Mucosa of stomach (tissue), 1 donor: ENCODE data around the gene DDX1.

ENCODE experiments used
- H3K27me3 ChIP-seq: one replicate; pipeline ENCODE4 v1.7.0; 2013; ENCODE audit warnings: mild to moderate bottlenecking, low read length; ENCODE audit not compliant: control insufficient read depth, insufficient read depth
- H3K36me3 ChIP-seq: one replicate; pipeline ENCODE4 v1.7.0; 2013; ENCODE audit warnings: low read length; ENCODE audit not compliant: control insufficient read depth, insufficient read depth
- H3K4me1 ChIP-seq: one replicate; pipeline ENCODE4 v1.7.0; 2013; ENCODE audit warnings: mild to moderate bottlenecking, low read length; ENCODE audit not compliant: control insufficient read depth, insufficient read depth
- H3K4me3 ChIP-seq: one replicate; pipeline ENCODE4 v1.7.0; 2013; ENCODE audit warnings: low read length
- H3K9ac ChIP-seq: one replicate; pipeline ENCODE4 v1.7.0; 2013; ENCODE audit warnings: mild to moderate bottlenecking, low read length, moderate library complexity
- H3K9me3 ChIP-seq: one replicate; pipeline ENCODE4 v1.7.0; 2013; ENCODE audit warnings: mild to moderate bottlenecking, low read length, moderate library complexity; ENCODE audit not compliant: control insufficient read depth
- donor health status: Pancreatic carcinoma.

Gene DDX1

DNA sequence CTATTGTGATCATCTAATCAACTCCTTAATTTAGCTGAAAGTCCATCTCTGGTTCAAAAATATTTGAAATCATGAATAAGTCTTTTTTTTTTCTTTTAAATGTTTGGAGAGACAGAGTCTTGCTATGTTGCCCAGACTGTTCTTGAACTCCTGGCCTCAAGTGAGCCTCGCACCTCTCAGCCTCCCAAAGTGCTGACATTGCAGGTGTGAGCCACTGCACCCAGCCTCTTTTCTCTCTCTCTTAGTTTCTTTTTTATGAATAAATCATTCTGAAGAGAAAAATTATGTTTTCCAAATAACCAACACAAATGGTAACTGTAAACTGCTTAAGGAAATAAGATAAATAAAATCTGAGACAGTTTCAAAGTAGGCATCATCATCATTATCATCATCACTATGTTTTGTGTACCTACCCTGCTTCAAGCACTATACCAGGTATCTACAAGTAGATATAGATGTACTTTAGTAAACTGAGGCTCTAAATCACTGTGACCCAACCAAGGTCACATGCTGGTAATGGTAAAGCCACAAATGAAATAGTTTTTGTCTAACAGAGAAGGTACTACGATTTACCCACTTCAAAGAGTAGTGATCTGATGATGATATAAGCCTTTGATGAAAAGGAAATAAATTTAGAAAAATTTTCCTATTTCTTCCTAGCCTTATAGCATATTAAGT, 25.5 kb upstream of the DDX1 start:
- Histone ChIP-seq H3K27me3 (no peaks in the 10 kb centered on the region), H3K4me1 (no peaks in the 10 kb centered on the region), H3K9me3 (no peaks in the 10 kb centered on the region), H3K4me3 (no peak overlapping the region), H3K36me3 (no peaks in the 10 kb centered on the region), H3K9ac (no peak overlapping the region)

DNA sequence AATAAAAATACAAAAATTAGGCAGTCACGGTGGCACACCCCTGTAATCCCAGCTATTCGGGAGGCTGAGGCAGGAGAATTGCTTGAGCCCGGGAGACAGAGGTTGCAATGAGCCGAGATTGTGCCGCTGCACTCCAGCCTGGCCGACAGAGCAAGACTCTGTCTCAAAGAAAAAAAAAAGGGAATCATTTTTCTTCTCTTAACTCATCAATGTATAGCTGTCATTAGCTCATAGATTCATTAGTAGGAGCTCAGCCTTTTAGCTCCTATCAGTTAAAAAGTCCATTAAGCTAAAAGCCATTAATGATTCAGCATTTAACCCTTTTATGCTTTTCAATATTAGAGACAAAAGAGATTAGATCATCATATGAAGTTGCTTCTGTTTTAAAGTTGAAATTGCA, 24.8 kb upstream of the DDX1 start:
- Histone ChIP-seq H3K9me3 (no peaks in the 10 kb centered on the region), H3K4me1 (no peaks in the 10 kb centered on the region), H3K9ac (no peak overlapping the region), H3K4me3 (no peak overlapping the region), H3K36me3 (no peaks in the 10 kb centered on the region), H3K27me3 (no peaks in the 10 kb centered on the region)

DNA sequence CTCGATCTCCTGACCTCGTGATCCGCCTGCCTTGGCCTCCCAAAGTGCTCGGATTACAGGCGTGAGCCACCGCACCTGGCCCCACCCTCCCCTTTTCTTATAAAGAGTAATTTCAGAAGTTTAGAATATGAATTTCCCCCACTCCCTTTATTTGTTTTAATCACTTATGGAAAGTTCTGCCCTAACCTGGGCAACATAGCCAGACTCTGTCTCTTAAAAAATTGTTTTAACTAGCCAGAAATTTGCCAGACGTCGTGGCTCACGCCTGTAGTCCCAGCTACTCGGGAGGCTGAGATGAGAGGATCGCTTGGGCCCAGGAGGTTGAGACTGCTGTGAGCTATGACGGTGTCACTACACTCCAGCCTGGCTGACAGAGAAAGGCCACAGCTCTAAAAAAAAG, 22.8 kb upstream of the DDX1 start:
- no peak overlapping the region for H3K9ac ChIP-seq
- H3K27me3 ChIP-seq, result no peaks in the 10 kb centered on the region
- no peak overlapping the region for H3K4me3 ChIP-seq
- no peaks in the 10 kb centered on the region for H3K36me3 ChIP-seq
- H3K4me1 ChIP-seq, result no peaks in the 10 kb centered on the region
- no peaks in the 10 kb centered on the region for H3K9me3 ChIP-seq

DNA sequence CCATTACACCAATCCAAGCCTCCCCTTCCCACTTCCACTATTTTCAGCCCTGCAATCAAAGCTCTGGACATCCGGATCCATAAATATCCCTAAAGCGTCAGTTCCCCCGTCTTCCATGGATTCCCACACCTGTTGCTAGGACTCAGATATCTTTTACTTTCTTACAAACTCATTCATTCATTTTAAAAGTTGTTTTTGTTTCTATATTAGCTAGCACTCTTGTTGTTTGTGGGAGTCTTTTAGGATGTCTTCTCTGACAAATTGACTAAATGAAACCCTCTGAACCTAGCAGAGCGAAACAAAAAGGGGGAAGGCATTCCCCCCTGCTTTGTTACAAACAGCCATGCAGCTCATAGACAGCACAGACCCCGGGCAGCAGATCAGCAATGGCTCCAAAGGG, 21.6 kb upstream of the DDX1 start:
- no peaks in the 10 kb centered on the region for H3K9me3 ChIP-seq
- no peak overlapping the region for H3K4me3 ChIP-seq
- H3K9ac ChIP-seq, result no peak overlapping the region

GRCh38 chr2:15571729-15572128, 19.9 kb upstream of the DDX1 start:
- Histone ChIP-seq H3K4me3 (no peak overlapping the region), H3K9ac (no peak overlapping the region), H3K4me1 (no peaks in the 10 kb centered on the region), H3K9me3 (no peaks in the 10 kb centered on the region), H3K27me3 (no peaks in the 10 kb centered on the region), H3K36me3 (no peaks in the 10 kb centered on the region)

More for the DNA sequence above, 21.6 kb upstream of the DDX1 start:
- Histone ChIP-seq H3K27me3 (no peaks in the 10 kb centered on the region), H3K36me3 (no peaks in the 10 kb centered on the region), H3K4me1 (no peaks in the 10 kb centered on the region)

DNA sequence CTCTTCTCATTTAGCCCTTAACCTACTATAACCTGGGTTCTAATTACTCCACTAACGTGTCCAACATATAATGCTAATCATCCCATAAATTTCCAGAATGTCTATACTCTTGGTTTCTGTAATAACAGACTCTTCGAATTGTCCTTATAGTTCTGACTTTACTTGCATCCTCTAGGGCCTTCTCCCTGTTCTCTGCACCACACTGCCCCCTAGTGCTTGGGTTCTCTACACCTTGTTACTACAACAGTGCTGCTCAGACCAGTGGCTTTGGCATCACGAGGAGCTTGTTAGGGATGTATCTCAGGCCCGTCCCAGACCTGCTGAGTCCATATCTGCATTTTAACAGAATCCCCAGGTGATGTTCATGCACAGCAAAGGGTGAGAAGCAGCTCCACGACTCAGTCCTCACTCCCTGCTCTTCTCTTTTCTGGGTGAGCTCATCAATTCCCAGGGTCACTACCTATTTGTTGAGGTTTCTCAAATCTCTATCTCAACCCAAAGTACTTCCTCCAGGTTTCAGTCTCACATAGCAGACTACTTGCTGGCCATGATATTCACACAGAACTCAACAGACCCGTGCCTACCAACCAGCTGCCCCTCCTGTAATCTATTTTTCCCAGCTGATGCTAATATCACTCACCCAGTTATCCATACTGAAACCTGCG, 14.5 kb upstream of the DDX1 start:
- H3K36me3 ChIP-seq, result no peaks in the 10 kb centered on the region
- H3K9me3 ChIP-seq, result no peaks in the 10 kb centered on the region
- no peaks in the 10 kb centered on the region for H3K4me1 ChIP-seq
- H3K4me3 ChIP-seq, result no peak overlapping the region
- no peaks in the 10 kb centered on the region for H3K27me3 ChIP-seq
- no peak overlapping the region for H3K9ac ChIP-seq

GRCh38 chr2:15579641-15580040, 12.0 kb upstream of the DDX1 start:
- no peak overlapping the region for H3K9ac ChIP-seq
- no peaks in the 10 kb centered on the region for H3K4me1 ChIP-seq
- no peaks in the 10 kb centered on the region for H3K9me3 ChIP-seq
- no peak overlapping the region for H3K4me3 ChIP-seq
- no peaks in the 10 kb centered on the region for H3K27me3 ChIP-seq
- H3K36me3 ChIP-seq, result no peaks in the 10 kb centered on the region

DNA sequence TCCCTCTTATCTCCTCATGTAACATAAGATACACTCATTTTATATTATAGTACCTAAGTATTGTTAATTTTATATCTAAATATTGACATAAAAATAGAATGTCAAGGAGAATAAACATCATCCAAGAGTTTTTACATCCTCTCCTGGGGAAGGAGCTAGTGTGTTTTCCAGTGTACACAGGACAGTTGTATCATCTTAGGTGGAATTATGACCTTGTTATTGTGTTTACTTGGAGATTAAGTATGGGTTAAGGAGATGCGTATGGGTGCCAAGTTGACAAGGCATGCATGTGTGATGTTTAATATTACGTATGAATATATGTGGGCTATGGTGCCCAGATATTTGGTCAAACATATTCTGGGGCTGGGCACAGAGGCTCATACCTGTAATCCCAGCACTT, 11.2 kb upstream of the DDX1 start:
- Histone ChIP-seq H3K9ac (no peak overlapping the region), H3K4me1 (no peaks in the 10 kb centered on the region), H3K36me3 (no peaks in the 10 kb centered on the region), H3K27me3 (no peaks in the 10 kb centered on the region), H3K4me3 (no peak overlapping the region), H3K9me3 (no peaks in the 10 kb centered on the region)

GRCh38 chr2:15582710-15583357, 8.8 kb upstream of the DDX1 start:
- Histone ChIP-seq H3K4me1 (no peaks in the 10 kb centered on the region), H3K9me3 (no peaks in the 10 kb centered on the region)

DNA sequence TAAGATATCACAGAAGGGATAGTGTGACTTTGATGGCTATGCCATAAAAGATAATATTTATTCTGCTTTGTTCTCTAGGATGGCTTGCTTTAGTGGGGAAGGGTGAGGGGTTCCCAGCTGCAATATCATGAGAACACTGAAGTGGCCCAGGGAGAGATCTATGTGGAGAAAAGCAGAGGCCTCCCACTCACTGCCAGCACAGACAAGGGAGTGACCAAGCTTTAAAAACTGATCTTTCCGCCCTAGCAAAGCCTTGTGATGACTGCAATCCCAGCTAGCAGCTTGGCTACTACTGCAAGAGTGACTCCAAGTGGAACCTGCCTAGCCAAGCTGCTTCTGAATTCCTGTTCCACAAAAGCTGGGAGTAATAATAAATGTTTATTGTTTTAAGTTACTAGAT, 7.8 kb upstream of the DDX1 start:
- H3K27me3 ChIP-seq, result no peaks in the 10 kb centered on the region
- H3K9ac ChIP-seq, result no peak overlapping the region
- H3K36me3 ChIP-seq, result no peaks in the 10 kb centered on the region
- H3K4me3 ChIP-seq, result no peak overlapping the region
- no peaks in the 10 kb centered on the region for H3K4me1 ChIP-seq
- no peaks in the 10 kb centered on the region for H3K9me3 ChIP-seq

More at GRCh38 chr2:15582710-15583357, 8.8 kb upstream of the DDX1 start:
- Histone ChIP-seq H3K9ac (no peak overlapping the region), H3K4me3 (no peak overlapping the region), H3K36me3 (no peaks in the 10 kb centered on the region), H3K27me3 (no peaks in the 10 kb centered on the region)

DNA sequence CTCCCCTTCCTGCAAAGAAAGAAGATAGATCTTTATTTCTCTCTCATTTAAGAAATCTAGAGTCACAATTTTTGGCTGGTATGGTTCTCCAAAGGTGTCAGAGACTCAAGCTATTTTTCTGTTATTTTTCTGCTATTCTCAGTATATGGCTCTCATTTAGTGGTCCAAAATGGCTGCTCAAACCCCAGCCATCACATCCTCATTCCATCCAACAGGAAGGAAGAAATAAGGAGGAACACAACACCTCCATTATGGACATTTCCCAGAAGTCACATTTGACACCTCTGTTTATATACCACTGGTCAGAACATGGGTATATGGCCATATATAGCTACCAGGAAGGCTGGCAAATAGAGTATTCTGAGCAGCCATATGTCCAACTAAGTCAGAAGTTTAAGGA, 7.4 kb upstream of the DDX1 start:
- H3K4me3 ChIP-seq, result no peak overlapping the region
- no peaks in the 10 kb centered on the region for H3K27me3 ChIP-seq
- no peaks in the 10 kb centered on the region for H3K36me3 ChIP-seq
- no peak overlapping the region for H3K9ac ChIP-seq
- no peaks in the 10 kb centered on the region for H3K4me1 ChIP-seq
- H3K9me3 ChIP-seq, result no peaks in the 10 kb centered on the region

- no peaks in the 10 kb centered on the region for H3K36me3 ChIP-seq
Measured at GRCh38 chr2:15584767-15585469, 6.8 kb upstream of the DDX1 start.

More at GRCh38 chr2:15584767-15585469, 6.8 kb upstream of the DDX1 start:
- Histone ChIP-seq H3K9ac (no peak overlapping the region), H3K27me3 (no peaks in the 10 kb centered on the region), H3K4me3 (no peak overlapping the region), H3K9me3 (no peaks in the 10 kb centered on the region), H3K4me1 (no peaks in the 10 kb centered on the region)
